ENCODE data around the gene LMNTD2. TPM values are rescaled to one million over a fixed set of nuclear protein-coding genes. Genes with fewer than 3 reads are reported as not detected.

Gene LMNTD2
- total and polyA plus RNA-seq, 2 donors (not counting 3 experiments of a cell fraction or from before 2014, with no cell fraction given) = 2.1 to 2.6 TPM

- FAIRE-seq (no peak), DNase-seq (ENCODE audit: low read depth, low spot score) (no peak)
- POLR2A ChIA-PET = no interaction called here
- no TSS peak for BruUV-seq (replicated peaks)
- Histone ChIP-seq H2AFZ (ENCODE audit: low read depth, low read length) (no peak overlapping the region), H3K9ac (replicated peaks; ENCODE audit: extremely low read depth, insufficient read depth, low read length) (no peak overlapping the region), H3K4me3 (replicated peaks in 1 of 3; ENCODE audit: insufficient read depth in 1 of 3, low read depth in 1 of 3, low read length in 3 of 3) (no peak overlapping the region), H4K20me1 (replicated peaks; ENCODE audit: control insufficient read depth, extremely low read depth, insufficient read depth, low read length) (no peaks in the 10 kb centered on the region), H3K36me3 (ENCODE audit: control insufficient read depth in 2 of 2, extremely low read depth in 1 of 2, insufficient read depth in 2 of 2, low read length in 2 of 2) (peaks cover 23 to 55% of the 10 kb centered on the region in 2 experiments), H3K9me1 (replicated peaks; ENCODE audit: control insufficient read depth, extremely low read depth, insufficient read depth, low read length) (no peaks in the 10 kb centered on the region), H3K4me1 (ENCODE audit: control insufficient read depth, extremely low read depth, insufficient read depth, low read length) (no peaks in the 10 kb centered on the region), H3K79me2 (ENCODE audit: control insufficient read depth, insufficient read depth, low read length) (no peaks in the 10 kb centered on the region), H3K4me2 (ENCODE audit: insufficient read depth, low read length) (no peak overlapping the region), H3K27ac (ENCODE audit: insufficient read depth, low read depth, low read length) (no peak overlapping the region), H3K27me3 (ENCODE audit: control insufficient read depth in 2 of 2, insufficient read depth in 2 of 2, low read length in 2 of 2) (no peaks in the 10 kb centered on the region), H3K9me3 (replicated peaks; ENCODE audit: control insufficient read depth, insufficient read depth, low read length) (no peaks in the 10 kb centered on the region)
- dilution Hi-C loops (cut with MboI; ENCODE audit: extremely low pct_ligation_motif_present, low sequenced_read_pairs) = no loop called here
- intact Hi-C loops (cut with micrococcal nuclease) = no loop called here
- no peak for TF ChIP-seq MYC (IDR thresholded peaks at IDR 0.05; ENCODE audit: low read depth, low read length)
- CTCF ChIA-PET = no interaction called here
Observed at GRCh38 chr11:598005-598680, 37.6 kb upstream of the LMNTD2 start.

GRCh38 chr11:597166-597725 lies 36.7 kb upstream of the LMNTD2 start:
- intact Hi-C loops (cut with micrococcal nuclease) = no loop called here
- H3K27ac ChIP-seq (ENCODE audit: insufficient read depth, low read depth, low read length) = no peak overlapping the region
- H3K9me1 ChIP-seq (replicated peaks; ENCODE audit: control insufficient read depth, extremely low read depth, insufficient read depth, low read length) = no peaks in the 10 kb centered on the region
- FAIRE-seq (no peak), DNase-seq (ENCODE audit: low read depth, low spot score) (no peak)
- H4K20me1 ChIP-seq (replicated peaks; ENCODE audit: control insufficient read depth, extremely low read depth, insufficient read depth, low read length) = no peaks in the 10 kb centered on the region
- no peaks in the 10 kb centered on the region for H3K27me3 ChIP-seq (ENCODE audit: control insufficient read depth in 2 of 2, insufficient read depth in 2 of 2, low read length in 2 of 2)
- H3K36me3 ChIP-seq (ENCODE audit: control insufficient read depth in 2 of 2, extremely low read depth in 1 of 2, insufficient read depth in 2 of 2, low read length in 2 of 2) = peaks cover 25 to 59% of the 10 kb centered on the region in 2 experiments
- TF ChIP-seq GATA2 (IDR thresholded peaks at IDR 0.05; ENCODE audit: insufficient read depth, insufficient read length, low read depth, low read length) (no peak), EZH2 (IDR thresholded peaks at IDR 0.05; ENCODE audit: borderline replicate concordance, low read depth, low read length, severe bottlenecking) (no peak), CTCF (IDR thresholded peaks at IDR 0.05; ENCODE audit: extremely low read depth in 1 of 2, insufficient read depth in 1 of 2, low read depth in 1 of 2, low read length in 2 of 2) (peak; percentile 18 to 30)
- H2AFZ ChIP-seq (ENCODE audit: low read depth, low read length) = no peak overlapping the region
- H3K9ac ChIP-seq (replicated peaks; ENCODE audit: extremely low read depth, insufficient read depth, low read length) = no peak overlapping the region
- no peaks in the 10 kb centered on the region for H3K4me1 ChIP-seq (ENCODE audit: control insufficient read depth, extremely low read depth, insufficient read depth, low read length)
- no peaks in the 10 kb centered on the region for H3K79me2 ChIP-seq (ENCODE audit: control insufficient read depth, insufficient read depth, low read length)
- BruUV-seq (replicated peaks) = no TSS peak
- H3K4me2 ChIP-seq (ENCODE audit: insufficient read depth, low read length) = no peak overlapping the region
- H3K9me3 ChIP-seq (replicated peaks; ENCODE audit: control insufficient read depth, insufficient read depth, low read length) = no peaks in the 10 kb centered on the region
- no peak overlapping the region for H3K4me3 ChIP-seq (replicated peaks in 1 of 3; ENCODE audit: insufficient read depth in 1 of 3, low read depth in 1 of 3, low read length in 3 of 3)
- POLR2A ChIA-PET = no interaction called here
- CTCF ChIA-PET = no interaction called here
- dilution Hi-C loops (cut with MboI; ENCODE audit: extremely low pct_ligation_motif_present, low sequenced_read_pairs) = no loop called here
